Right forelimb (tissue), 1 donor: Measurements from ENCODE around the gene VASH2.
A peak's percentile ranks its signal among the peaks of the same experiment; 100 is the strongest.
"Not testable (repeated sequence)": the region's sequence is repeated elsewhere in the genome, so short reads cannot be mapped to it uniquely, and the experiment has no call there.

Experiments
- DNase-seq: peaks from one replicate; pipeline ENCODE4 v3.0.0-alpha.2; 2018

Gene VASH2

DNA sequence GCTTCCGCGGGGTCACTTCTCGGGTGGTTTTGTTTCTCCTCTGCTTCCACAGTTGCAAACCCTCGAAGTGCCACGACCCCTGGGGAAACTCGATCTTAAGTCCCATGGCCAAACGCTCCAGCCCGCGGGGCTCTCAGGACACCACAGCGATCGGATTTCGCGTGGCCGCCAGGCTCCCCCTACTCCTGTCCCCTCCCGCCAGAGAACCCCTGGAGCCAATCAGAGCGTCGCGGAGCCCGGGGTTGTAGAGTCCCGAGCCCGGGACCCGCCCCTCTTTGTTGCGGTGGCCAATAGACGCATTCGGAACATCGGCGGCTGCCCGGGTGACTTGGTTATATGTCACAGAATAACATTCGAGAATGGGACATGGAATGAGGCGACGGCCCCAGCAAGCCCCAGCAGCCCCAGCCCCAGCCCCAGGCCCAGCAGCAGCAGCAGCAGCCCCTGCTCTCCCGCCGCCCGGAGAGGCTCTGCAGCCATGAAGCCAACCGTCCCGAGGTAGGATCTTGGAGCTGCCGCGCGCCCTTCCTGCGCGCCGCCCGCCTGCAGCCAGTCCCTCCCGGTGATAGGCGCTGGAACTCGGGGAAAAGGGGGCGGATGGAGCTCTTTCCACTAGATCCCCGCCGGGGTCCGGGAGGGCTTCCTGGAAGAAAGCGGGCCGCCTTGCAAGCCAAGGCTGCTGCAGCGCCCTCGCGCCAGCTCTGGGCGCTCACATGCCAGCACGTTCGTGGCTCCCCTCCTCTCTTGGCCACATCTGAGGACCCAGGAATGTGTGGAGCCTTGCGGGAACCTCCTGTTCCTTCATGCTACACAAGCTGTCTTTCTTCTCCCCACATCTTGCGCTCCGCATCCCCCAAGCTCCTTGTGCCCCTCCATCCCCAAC lies at the start of gene VASH2:
Gene VASH2, plus strand, starts transcription at position 299 of the 883 bp plus-strand sequence. CDS start 1,002 bp downstream, outside the sequence.
- peak; percentile 90 for DNase-seq

DNA sequence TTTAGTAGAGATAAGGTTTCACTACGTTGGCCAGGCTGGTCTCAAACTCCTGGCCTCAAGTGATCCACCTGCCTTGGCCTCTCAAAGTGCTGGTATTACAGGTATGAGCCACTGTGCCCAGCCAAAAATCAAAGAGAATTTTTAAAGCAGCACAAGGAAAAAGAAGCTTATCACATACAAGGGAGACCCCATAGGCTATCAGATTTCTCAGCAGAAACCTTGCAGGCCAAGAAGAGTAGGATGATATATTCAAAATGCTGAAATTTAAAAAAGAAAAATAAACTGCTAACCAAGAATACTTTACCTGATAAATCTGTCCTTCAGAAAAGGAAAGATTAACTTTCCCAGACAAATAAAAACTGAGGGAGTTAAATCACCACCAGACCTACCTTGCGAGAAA lies 49.1 kb upstream of the VASH2 start:
- DNase-seq, result no peak

DNA sequence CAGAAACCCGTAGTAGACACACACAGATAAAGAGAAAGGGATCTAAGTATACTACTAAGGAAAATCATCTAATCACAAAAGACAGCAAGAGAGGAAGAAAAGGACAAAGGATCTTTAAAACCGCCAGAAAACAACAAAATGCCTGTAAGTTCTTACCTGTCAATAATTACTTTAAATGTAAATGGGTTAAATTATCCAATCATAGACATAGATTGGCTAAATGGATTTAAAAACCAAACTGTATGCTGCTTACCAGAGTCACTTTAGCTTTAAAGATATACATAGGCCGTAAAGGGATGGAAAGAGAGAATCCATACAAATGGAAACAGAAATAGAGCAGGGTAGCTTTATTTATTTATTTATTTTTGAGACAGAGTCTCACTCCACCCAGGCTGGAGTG lies 48.3 kb upstream of the VASH2 start:
- no peak for DNase-seq

DNA sequence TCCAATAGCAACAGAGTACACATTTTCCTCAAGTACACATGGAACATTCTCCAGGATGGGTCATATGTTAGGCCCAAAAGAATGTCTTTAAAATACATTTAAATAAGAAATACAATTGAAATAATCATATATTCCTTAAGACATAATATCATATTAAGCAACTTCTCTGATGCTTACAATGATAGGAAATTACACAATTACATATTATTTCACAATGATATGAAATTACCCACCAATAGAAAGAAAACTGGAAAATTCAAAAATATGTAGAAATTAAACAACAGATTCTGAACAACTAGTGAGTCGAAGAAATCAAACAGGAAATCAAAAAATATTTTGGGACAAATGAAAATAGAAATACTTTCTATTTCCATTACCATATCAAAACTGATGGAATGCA lies 46.7 kb upstream of the VASH2 start:
- DNase-seq, result no peak

DNA sequence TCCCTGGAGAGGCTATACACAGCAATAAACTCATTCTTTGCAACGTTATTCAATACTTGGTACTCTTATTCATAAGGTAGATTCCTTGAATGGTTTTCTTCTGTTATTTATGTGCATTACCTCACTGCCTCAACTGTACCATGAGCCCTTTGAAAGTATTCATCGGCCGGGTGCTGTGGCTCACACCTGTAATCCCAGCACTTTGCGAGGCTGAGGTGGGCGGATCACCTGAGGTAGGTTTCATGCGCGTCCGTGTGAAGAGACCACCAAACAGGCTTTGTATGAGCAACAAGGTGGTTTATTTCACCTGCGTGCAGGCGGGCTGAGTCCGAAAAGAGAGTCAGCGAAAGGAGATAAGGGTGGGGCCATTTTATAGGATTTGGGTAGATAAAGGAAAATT lies 42.3 kb upstream of the VASH2 start:
- DNase-seq, result not testable (repeated sequence)

DNA sequence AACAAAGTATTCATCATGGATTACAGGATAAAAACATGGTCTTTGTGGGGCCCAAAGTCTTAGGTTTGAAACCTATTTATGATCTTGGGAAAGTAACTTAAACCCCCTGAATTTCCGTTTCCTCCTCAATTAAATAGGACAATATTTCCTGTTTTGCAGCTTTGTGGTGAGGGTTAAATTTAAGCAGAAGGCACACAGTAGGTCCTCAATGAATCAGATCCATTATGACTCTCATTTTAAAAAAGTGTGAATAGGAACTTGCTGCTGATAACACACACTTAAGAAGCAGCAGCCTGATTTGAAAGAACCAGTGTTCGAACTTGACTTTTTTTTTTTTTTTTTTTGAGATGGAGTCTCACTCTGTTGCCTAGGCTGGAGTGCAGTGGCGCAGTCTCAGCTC lies 41.4 kb upstream of the VASH2 start:
- DNase-seq, result no peak

DNA sequence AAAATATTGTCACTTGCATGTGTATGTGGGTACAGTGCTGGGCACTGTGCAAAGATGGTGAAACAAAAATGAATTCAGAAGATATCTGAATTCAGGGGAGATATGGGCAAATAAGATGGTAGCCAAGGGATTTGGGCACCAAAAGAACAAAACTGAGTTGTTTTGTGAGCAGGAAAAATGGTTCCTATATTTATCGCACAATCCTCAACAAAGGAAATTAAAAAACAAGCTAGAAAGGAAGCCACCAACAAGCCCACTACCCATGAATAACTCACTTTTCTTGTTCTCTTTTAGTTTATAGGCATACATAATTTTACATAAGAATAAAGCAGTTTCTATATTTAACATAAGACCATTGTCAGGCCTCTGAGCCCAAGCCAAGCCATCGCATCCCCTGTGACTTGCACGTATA lies 40.7 kb upstream of the VASH2 start:
- no peak for DNase-seq

DNA sequence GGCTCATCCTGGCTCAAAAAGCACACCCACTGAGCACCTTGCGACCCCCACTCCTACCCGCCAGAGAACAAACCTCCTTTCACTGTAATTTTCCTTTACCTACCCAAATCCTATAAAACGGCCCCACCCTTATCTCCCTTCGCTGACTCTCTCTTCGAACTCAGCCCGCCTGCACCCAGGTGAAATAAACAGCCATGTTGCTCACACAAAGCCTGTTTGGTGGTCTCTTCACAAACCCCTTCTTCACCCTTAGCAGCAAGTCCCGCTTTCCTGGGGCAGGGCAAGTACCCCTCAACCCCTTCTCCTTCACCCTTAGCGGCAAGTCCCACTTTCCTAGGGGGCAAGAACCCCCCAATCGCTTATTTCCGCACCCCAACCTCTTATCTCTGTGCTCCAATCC lies 40.1 kb upstream of the VASH2 start:
- not testable (repeated sequence) for DNase-seq

DNA sequence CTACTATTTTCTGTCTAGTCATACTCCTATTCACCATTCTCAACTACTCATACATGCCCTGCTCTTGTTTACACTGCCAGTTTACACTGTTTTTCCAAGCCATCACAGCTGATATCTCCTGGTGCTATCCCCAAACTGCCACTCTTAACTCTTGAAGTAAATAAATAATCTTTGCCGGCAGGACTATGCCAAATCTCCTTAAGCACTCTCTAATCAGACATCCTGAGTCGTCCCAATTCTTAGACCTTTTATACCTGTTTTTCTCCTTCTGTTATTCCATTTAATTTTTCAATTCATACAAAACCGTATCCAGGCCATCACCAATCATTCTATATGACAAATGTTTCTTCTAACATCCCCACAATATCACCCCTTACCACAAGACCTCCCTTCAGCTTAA lies 36.7 kb upstream of the VASH2 start:
- DNase-seq, result not testable (repeated sequence)

DNA sequence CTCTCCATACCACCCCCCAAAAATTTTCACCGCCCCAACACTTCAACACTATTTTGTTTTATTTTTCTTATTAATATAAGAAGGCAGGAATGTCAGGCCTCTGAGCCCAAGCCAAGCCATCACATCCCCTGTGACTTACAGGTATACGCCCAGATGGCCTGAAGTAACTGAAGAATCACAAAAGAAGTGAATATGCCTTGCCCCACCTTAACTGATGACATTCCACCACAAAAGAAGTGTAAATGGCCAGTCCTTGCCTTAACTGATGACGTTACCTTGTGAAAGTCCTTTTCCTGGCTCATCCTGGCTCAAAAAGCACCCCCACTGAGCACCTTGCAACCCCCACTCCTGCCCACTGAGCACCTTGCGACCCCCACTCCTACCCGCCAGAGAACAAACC lies 36.2 kb upstream of the VASH2 start:
- DNase-seq, result not testable (repeated sequence)

DNA sequence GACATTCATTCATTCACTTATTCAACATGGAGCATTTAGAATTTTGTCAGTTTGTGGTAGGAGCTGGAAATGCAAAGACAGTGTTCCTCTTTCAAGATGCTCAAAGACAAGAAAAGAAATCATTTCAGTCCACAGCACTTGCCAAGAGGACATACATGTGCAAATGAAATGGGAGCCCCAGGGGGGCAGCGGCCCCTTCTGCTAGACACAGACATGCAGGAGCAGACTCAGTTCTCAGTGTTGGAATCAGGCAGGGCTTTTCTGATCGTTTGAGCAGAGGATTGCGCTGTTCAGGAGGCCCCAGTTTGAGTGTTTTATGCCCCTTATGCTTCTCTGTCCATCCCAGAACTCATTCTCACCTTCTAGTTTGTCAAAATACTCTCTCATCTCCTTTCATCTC lies 35.6 kb upstream of the VASH2 start:
- no peak for DNase-seq

DNA sequence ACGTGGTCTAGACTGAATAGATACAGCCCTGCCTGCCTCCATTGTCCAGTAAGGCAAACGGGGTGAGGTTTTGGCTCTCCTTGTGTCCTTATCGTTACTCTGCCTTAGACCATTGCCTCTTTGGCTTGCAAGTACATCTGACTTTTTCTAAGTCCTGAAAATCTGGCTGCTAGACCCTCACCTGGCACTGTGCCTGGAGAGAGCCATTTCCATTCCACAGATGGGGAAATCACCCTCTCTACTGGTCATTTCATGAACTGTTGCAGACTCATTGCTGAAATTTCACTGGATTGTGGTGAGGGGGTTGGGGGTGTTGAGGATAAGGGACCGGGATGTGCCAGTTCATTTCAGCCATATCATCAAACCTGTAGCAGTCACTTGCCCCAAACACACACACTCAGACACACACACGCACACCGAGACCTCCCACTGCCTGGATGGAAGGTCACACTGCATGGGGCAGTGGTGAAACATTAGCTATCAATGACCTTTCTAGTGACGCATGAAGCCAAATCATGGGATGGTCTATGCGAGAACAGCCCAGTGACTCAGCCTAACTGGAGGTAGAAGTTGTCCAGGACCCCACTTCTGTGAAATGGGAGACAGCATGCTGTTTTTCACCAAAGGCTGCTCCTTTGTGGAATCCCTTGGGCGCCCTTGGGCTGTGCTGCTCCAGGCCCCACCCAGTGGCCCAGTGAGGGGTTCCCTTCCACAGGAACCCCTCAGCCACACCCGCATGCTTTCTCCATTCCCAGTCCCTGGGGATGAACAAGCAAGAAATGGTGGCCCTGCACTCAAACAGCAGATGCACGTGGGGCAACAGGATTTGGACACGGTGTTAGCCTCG lies 34.9 kb upstream of the VASH2 start:
- DNase-seq, result peak; percentile 85

DNA sequence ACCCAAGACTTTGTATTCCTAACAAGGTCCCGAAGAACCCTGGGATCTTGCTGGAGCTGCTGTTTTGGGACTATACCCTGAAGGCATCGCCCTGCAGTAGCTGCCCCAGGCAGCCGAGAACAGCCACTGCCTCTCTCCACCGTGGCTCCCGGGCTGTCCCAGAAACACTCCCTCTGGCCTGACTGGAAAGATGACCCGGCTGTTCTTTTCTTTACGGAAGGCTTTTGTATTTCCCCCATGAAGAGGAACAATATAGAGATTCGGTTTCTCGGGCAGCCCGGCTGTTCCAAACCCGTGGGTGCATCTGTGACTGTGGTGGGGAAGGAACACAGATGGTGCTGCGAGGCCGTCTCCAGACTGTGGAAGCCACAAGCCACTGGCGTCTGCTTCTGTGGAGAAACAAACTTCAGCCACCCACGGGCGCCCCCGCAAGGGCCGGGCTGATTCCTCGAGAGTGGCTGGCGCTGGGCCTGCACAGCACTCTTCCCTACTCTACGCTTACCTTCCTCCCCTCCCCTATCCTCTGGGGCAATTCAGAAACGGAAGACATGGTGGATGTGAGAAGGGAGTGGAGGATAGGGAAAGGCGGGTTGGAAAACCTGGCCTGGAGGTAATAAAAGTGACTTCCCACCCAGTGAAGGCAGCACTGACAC lies 33.7 kb upstream of the VASH2 start:
- DNase-seq, result peak; percentile 74

DNA sequence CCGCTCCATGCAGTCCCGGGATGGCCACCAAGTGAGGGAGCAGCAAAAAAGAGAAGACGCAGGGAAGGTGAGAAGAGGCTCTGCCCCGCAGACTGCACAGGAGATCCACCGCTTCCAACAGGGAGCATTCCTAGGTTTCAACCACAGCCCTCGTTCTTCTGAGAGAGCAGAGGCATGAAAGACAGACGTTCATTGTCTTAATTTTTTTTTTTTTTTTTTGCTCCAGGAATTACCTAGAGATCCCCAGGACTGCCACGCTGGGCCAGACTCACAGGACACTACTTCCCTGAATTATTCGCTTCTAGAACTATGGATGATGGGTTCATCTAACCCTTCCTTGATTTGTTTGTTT lies 33.2 kb upstream of the VASH2 start:
- no peak for DNase-seq

DNA sequence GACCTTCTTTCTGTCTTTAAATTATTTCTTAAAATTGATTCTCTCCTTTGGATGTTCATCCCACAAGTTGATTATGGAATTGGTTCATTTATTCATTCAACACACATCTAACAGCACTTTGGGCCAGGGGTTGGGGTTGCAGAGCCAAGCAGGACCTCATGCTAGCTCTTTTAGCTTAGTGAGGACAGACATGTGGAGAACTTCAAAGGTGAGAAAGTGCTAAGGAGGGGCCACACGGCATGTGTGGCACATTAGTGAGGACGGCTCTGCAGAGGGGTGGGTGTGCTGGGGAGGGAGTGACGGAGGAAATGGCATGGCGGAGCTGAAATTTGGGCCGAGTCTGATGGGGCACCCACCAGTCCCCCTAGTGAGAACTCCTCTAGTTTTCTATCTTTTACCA lies 32.5 kb upstream of the VASH2 start:
- DNase-seq, result no peak

DNA sequence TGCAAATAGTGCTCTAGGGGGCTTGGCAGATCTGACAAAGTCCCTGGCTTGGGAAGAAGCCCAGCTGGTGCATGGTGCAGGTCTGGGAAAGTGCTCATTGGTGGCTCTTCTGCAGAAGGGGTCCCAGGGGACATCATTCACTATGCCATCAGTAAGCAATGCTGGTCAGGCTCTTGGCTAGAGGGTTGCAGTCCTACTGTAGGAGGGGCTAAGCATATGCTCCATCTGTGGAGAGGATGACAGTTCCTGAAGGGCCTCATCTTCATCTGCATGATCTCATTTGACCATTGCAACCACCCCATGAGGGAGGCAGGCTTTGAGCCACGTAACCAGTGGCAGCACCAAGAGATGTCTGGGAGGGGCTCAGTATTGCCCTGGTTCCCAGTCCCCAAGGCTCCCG lies 31.5 kb upstream of the VASH2 start:
- DNase-seq, result no peak

DNA sequence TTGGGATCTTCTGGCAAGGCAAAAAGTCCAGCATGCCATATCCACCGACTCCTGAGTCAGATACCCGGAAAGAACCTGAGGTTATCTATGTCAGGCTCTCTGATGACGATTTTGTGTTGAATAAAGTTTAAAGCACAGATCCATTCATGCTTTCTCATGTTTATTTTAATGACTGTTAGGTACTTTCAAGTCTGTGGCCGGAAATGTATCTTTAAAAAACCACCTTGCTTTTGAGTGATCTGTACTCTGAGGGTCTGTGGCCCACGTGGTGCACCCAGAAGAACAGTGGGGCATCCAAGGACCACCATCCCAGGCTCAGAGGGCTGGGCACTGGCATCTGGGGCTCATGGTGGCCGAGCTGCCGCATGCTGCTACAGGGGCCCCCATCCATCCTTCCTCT lies 30.1 kb upstream of the VASH2 start:
- no peak for DNase-seq

DNA sequence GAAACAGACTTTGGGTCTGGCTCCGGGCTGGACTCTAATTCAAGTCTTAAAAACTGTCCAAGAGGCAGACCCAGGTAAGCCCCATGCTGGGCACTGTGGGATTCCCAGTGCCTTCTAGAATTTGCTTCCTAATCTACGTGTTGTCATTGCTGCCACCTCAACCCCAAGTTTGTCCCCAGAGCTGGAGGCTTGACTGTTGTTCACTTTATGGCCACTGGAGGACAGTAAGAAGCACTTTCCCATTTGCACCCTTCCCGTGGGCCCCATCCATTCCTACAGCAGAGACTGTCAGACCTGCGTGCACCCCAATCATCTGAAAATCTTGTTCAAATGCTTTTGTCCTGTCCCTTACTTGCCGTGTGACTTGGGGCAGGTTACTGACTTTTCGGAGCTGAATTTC lies 29.4 kb upstream of the VASH2 start:
- no peak for DNase-seq

DNA sequence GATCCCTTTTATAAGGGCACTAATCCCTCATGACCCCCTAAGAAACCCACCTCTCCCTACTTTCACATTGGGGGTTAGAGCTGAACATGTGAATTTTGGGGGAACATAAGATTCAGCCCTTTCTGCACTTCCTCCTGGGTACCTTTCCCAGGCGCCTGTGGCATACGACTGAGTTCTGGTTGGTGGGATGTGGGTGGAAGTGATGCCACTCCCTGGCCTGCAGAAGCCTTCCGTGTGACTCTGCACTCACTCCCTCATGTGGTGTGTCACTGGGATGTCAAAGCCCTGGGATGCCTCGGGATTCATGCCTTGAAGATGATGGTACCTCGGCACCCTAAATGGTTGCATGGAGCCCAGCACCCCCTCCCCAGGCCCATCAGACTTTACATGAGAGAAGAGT lies 28.3 kb upstream of the VASH2 start:
- no peak for DNase-seq

DNA sequence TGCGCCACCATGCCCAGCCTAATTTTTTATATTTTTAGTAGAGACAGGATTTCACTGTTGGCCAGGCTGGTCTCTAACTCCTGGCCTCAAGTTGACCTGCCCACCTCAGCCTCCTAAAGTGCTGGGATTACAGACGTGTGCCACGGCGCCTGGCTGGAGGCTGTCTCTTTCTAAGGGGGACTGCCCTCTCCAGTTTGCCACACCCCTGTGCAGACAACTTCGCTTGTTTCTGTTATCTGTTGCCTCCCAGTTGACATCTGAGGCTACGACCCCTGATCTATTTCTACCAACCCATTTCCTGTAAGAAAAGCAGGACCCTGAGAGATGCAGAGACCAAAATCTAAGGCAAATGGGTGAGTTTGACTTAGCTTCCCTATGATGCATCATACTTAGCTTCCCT lies 24.0 kb upstream of the VASH2 start:
- no peak for DNase-seq

DNA sequence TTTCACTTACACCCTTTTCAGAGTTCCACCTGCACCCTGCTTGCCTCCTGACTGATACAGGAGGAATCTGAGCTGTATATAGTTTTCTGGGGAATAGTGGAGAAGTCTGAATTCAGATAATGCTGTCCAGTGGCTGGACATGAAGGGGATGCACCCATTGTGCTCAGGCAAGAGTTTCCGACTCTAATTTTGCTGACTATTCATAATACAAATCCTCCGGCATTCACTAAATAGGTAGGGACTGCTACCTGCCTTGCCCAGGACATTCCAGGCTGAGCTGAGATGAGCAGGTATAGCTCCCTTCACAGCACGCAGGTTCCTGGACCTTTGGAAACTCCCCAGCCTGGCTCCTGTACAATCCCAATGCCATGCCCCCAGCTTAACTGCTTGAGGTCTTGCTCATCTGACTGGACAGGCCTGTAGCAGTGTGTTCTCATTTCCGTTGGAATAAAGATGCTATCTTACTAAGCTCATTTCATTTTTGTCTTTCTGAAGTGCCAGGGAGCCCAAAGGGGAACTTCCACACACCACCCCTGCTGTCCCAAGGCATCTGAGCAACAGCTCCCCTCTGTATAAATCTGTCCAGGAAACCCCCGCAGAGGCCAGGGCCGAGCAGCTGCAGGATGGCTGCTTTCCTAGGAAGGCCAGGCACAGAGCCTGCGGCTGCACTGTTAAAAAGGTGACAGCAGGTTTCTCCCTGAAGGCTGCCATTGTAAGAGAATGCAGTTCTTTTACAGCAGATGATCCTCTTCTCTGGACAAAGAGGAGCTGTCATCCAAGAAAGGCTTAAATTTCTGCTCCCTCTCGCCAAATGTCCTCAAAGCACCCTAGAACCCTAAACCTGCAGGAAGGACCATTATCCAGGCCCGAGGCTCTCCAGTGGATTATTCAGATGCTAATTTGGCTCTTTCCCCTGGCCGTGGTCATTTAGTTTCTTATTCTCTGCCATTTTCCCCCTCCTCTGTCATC lies 21.7 kb upstream of the VASH2 start:
- DNase-seq, result no peak

DNA sequence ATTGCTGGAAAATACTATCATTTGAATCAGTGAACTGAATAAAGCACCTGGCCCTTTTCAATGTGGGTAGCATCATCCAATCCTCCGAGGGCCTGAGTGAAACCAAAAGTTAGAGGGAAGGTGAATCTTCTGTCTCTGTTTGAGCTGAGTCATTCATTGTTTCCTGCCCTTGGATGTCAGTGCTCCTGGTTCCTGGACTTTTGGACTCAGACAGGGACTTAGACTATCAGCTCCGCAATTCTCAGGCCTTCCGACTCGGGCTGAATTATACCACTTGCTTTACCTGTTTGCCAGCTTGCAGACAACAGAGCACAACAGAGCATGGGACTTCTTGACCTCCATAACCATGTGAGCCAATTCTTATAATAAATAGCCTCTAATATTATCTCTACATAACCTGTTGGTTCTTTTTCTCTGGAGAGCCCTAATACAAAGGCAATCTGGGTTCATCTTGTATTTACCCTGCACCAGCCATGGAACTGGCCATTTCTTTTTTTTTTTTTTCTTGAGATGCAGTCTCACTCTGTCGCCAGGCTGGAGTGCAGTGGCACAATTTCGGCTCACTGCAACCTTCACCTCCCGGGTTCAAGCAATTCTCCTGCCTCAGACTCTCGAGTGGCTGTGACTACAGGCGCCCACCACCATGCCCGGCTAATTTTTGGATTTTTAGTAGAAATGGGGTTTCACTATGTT lies 19.2 kb upstream of the VASH2 start:
- DNase-seq, result no peak
